Measurements from ENCODE around the gene C1GALT1C1L.

DNA sequence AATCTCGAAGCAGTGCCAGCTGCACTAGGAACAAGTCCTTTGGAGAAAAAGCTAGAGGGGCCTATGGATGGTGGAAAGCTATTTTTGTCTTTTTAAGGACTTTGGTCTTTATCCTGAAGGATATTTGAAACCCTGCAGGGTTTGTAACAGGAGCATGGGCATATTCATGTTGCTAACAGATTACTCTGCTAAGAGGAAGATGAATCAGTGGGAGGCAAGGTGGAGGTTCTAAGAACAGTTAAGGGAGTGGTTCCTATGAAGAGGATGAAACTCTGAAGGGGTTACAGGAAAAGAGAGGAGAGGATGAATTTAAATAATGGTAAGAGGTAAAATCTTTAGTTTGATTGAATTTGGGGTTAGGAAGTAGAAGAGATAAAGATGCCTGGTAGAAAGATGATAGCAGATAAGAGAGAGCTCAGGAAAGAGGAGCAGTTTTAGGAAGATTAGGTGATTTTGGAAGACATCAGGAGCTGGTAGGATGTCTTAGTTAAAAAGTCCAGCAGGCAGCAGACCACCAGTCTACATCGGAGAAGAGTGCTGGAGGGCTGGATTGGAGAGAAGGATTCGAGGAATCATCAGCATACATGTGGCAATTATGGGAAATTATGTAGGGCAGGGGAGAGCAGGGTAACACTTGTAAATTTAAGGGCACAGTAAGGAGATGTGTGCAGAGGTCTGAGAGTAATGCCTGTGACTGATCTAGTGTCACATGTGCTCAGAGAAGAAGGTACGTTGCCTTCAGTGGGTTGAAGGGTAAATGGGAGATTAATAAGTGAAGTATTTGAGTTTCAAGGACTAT, 39.3 kb upstream of the C1GALT1C1L start:
- no peak for TF ChIP-seq EP300 (IDR thresholded peaks at IDR 0.05)
- TF ChIP-seq POLR2A (IDR thresholded peaks at IDR 0.05) = no peak
- TF ChIP-seq, protein P1, sequence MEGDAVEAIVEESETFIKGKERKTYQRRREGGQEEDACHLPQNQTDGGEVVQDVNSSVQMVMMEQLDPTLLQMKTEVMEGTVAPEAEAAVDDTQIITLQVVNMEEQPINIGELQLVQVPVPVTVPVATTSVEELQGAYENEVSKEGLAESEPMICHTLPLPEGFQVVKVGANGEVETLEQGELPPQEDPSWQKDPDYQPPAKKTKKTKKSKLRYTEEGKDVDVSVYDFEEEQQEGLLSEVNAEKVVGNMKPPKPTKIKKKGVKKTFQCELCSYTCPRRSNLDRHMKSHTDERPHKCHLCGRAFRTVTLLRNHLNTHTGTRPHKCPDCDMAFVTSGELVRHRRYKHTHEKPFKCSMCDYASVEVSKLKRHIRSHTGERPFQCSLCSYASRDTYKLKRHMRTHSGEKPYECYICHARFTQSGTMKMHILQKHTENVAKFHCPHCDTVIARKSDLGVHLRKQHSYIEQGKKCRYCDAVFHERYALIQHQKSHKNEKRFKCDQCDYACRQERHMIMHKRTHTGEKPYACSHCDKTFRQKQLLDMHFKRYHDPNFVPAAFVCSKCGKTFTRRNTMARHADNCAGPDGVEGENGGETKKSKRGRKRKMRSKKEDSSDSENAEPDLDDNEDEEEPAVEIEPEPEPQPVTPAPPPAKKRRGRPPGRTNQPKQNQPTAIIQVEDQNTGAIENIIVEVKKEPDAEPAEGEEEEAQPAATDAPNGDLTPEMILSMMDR (IDR thresholded peaks at IDR 0.05) = no peak
